Esophagus squamous epithelium (tissue), 4 donors: Measurements from ENCODE around the gene NR1D2.

Experiments used
- POLR2A ChIP-seq, 4 donors: fragments of 450-650 bp; IDR thresholded peaks; one replicate each; pipeline ENCODE4 v1.6.1; 2017; ENCODE audit warnings: antibody characterized with exemption in 4 of 4, mild to moderate bottlenecking in 4 of 4, moderate library complexity in 3 of 4
- TF ChIP-seq, protein P1 (sequence below), 6 experiments: fragments of 450-650 bp in 4 of 6; fragments of 200-600 bp in 2 of 6; sonication (generic) in 2 of 6; IDR thresholded peaks; one replicate each; pipeline ENCODE4 v1.5.1; 2016 to 2019; ENCODE audit warnings: antibody characterized with exemption in 6 of 6, mild to moderate bottlenecking in 4 of 6, moderate library complexity in 4 of 6

DNA sequence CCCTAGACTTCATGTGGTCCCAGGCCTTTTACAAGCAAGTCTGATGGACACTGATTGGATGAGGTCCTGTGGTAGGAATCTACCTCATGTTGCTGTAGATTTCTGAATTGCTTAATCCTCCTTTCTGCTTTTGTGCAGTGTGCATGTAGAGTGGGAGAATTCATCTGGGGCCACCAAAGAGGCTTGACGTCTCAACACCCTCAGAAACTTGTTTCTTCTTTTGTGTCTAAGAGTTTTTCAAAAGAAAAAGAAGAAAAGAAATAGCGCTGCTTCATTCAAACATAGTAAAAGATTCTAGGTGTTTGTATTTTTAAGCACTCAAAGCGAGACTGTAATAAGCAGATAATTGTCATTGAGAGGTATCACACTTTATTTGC lies 46.2 kb downstream of the NR1D2 start:
- TF ChIP-seq, protein P1, sequence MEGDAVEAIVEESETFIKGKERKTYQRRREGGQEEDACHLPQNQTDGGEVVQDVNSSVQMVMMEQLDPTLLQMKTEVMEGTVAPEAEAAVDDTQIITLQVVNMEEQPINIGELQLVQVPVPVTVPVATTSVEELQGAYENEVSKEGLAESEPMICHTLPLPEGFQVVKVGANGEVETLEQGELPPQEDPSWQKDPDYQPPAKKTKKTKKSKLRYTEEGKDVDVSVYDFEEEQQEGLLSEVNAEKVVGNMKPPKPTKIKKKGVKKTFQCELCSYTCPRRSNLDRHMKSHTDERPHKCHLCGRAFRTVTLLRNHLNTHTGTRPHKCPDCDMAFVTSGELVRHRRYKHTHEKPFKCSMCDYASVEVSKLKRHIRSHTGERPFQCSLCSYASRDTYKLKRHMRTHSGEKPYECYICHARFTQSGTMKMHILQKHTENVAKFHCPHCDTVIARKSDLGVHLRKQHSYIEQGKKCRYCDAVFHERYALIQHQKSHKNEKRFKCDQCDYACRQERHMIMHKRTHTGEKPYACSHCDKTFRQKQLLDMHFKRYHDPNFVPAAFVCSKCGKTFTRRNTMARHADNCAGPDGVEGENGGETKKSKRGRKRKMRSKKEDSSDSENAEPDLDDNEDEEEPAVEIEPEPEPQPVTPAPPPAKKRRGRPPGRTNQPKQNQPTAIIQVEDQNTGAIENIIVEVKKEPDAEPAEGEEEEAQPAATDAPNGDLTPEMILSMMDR (IDR thresholded peaks at IDR 0.05) = no peak
- TF ChIP-seq POLR2A (IDR thresholded peaks at IDR 0.05) = no peak
